Rectal smooth muscle tissue (tissue), 1 donor: ENCODE results near the gene CYGB.
"Not testable (repeated sequence)": the region's sequence is repeated elsewhere in the genome, so short reads cannot be mapped to it uniquely, and the experiment has no call there.

Experiments
- H3K27ac ChIP-seq: one replicate; pipeline ENCODE4 v1.7.0; 2013; ENCODE audit warnings: low read depth, low read length, inconsistent platforms
- H3K27me3 ChIP-seq: one replicate; pipeline ENCODE4 v1.7.0; 2013; ENCODE audit warnings: low read length; ENCODE audit not compliant: control insufficient read depth, insufficient read depth
- H3K36me3 ChIP-seq: one replicate; pipeline ENCODE4 v1.7.0; 2013; ENCODE audit warnings: low read length; ENCODE audit not compliant: control insufficient read depth, insufficient read depth
- H3K4me1 ChIP-seq: one replicate; pipeline ENCODE4 v1.7.0; 2013; ENCODE audit warnings: low read length; ENCODE audit not compliant: control insufficient read depth, insufficient read depth
- H3K4me3 ChIP-seq: one replicate; pipeline ENCODE4 v1.7.0; 2013; ENCODE audit warnings: low read length
- H3K9ac ChIP-seq: one replicate; pipeline ENCODE4 v1.7.0; 2013; ENCODE audit warnings: low read length

The CYGB gene

GRCh38 chr17:76538281-76538931 lies 897 bp upstream of the CYGB start:
- no peaks in the 10 kb centered on the region for H3K36me3 ChIP-seq
- peaks cover 9% of the 10 kb centered on the region for H3K4me1 ChIP-seq
- H3K9ac ChIP-seq, result no peak overlapping the region
- peak overlapping the region; percentile 24 for H3K4me3 ChIP-seq
- no peak overlapping the region for H3K27ac ChIP-seq
- H3K27me3 ChIP-seq, result peaks cover 8% of the 10 kb centered on the region

- Histone ChIP-seq H3K9ac (no peak overlapping the region), H3K4me3 (peak overlapping the region; percentile 52), H3K36me3 (no peaks in the 10 kb centered on the region), H3K4me1 (peaks cover 9% of the 10 kb centered on the region), H3K27me3 (peaks cover 8% of the 10 kb centered on the region), H3K27ac (peak overlapping the region; percentile 30)
Measured at GRCh38 chr17:76537288-76537577, 276 bp downstream of the CYGB start.

GRCh38 chr17:76536511-76537287 lies 810 bp downstream of the CYGB start:
- H3K9ac ChIP-seq, result no peak overlapping the region
- peaks cover 9% of the 10 kb centered on the region for H3K4me1 ChIP-seq
- H3K27me3 ChIP-seq, result peaks cover 8% of the 10 kb centered on the region
- no peaks in the 10 kb centered on the region for H3K36me3 ChIP-seq
- H3K4me3 ChIP-seq, result peak overlapping the region; percentile 52
- H3K27ac ChIP-seq, result peak overlapping the region; percentile 30

GRCh38 chr17:76535788-76536510 lies 1.6 kb downstream of the CYGB start:
- no peaks in the 10 kb centered on the region for H3K36me3 ChIP-seq
- peaks cover 6% of the 10 kb centered on the region for H3K4me1 ChIP-seq
- H3K27me3 ChIP-seq, result peaks cover 8% of the 10 kb centered on the region
- no peak overlapping the region for H3K27ac ChIP-seq
- no peak overlapping the region for H3K9ac ChIP-seq
- no peak overlapping the region for H3K4me3 ChIP-seq

- H3K27ac ChIP-seq, result no peak overlapping the region
- no peaks in the 10 kb centered on the region for H3K36me3 ChIP-seq
- H3K4me3 ChIP-seq, result no peak overlapping the region
- H3K4me1 ChIP-seq, result peaks cover 6% of the 10 kb centered on the region
- H3K27me3 ChIP-seq, result peaks cover 8% of the 10 kb centered on the region
- no peak overlapping the region for H3K9ac ChIP-seq
Measured at GRCh38 chr17:76534831-76535732, 2.4 kb downstream of the CYGB start.

GRCh38 chr17:76533640-76534359 lies 3.7 kb downstream of the CYGB start:
- not testable (repeated sequence) for H3K27me3 ChIP-seq, H3K9ac ChIP-seq, H3K27ac ChIP-seq, H3K4me3 ChIP-seq, H3K36me3 ChIP-seq
- peaks cover 12% of the 10 kb centered on the region for H3K4me1 ChIP-seq

- Histone ChIP-seq H3K9ac (no peak overlapping the region), H3K27me3 (peaks cover 6% of the 10 kb centered on the region), H3K4me1 (peaks cover 12% of the 10 kb centered on the region), H3K4me3 (no peak overlapping the region), H3K27ac (no peak overlapping the region), H3K36me3 (no peaks in the 10 kb centered on the region)
Measured at GRCh38 chr17:76532072-76532651, 5.3 kb downstream of the CYGB start.

- peaks cover 12% of the 10 kb centered on the region for H3K4me1 ChIP-seq
- H3K4me3 ChIP-seq, result no peak overlapping the region
- peak overlapping the region; percentile 75 for H3K27ac ChIP-seq
- H3K9ac ChIP-seq, result no peak overlapping the region
- no peaks in the 10 kb centered on the region for H3K36me3 ChIP-seq
- peaks cover 2% of the 10 kb centered on the region for H3K27me3 ChIP-seq
Measured at GRCh38 chr17:76531486-76532038, 5.9 kb downstream of the CYGB start.

- no peak overlapping the region for H3K9ac ChIP-seq
- no peak overlapping the region for H3K4me3 ChIP-seq
- H3K27me3 ChIP-seq, result no peaks in the 10 kb centered on the region
- peak overlapping the region; percentile 75 for H3K27ac ChIP-seq
- H3K36me3 ChIP-seq, result no peaks in the 10 kb centered on the region
- H3K4me1 ChIP-seq, result peaks cover 12% of the 10 kb centered on the region
Measured at GRCh38 chr17:76530811-76531485, 6.6 kb downstream of the CYGB start.

- no peak overlapping the region for H3K9ac ChIP-seq
- H3K27ac ChIP-seq, result peak overlapping the region; percentile 75
- no peaks in the 10 kb centered on the region for H3K27me3 ChIP-seq
- H3K4me1 ChIP-seq, result peaks cover 12% of the 10 kb centered on the region
- H3K36me3 ChIP-seq, result no peaks in the 10 kb centered on the region
- peak overlapping the region; percentile 39 for H3K4me3 ChIP-seq
Measured at GRCh38 chr17:76530095-76530723, 7.3 kb downstream of the CYGB start.
